Small intestine (tissue), 7 donors: ENCODE results near the gene ALDH3B2. TPM values are rescaled to one million over a fixed set of nuclear protein-coding genes. Genes with fewer than 3 reads are reported as not detected.
A peak's percentile ranks its signal among the peaks of the same experiment; 100 is the strongest.

Experiments used
- DNase-seq, 2 donors: peaks; one replicate each; pipeline versions ENCODE4 v3.0.0 to v3.0.0-alpha.2; 2013
- FAIRE-seq: peaks from 2 replicates; lab custom pipeline; 2012; peaks lifted over from hg19 to GRCh38; lab: Jason Lieb, UNC
- H3K27ac ChIP-seq, 3 donors: one replicate each; pipeline ENCODE4 v1.5.1; 2013; ENCODE audit warnings: low read length in 2 of 3, mild to moderate bottlenecking in 2 of 3, control low read depth in 1 of 3, inconsistent platforms in 1 of 3, low read depth in 1 of 3, moderate library complexity in 1 of 3
- H3K27me3 ChIP-seq, 3 donors: one replicate each; pipeline ENCODE4 v1.6.1; 2013; ENCODE audit warnings: low read length in 3 of 3, inconsistent platforms in 1 of 3; ENCODE audit not compliant: control insufficient read depth in 3 of 3, insufficient read depth in 3 of 3
- H3K36me3 ChIP-seq, 3 donors: one replicate each; pipeline ENCODE4 v1.6.1; 2013; ENCODE audit warnings: low read length in 3 of 3, inconsistent platforms in 1 of 3, low read depth in 1 of 3, mild to moderate bottlenecking in 1 of 3, moderate library complexity in 1 of 3; ENCODE audit not compliant: control insufficient read depth in 3 of 3, insufficient read depth in 2 of 3
- H3K4me1 ChIP-seq, 3 donors: one replicate each; pipeline ENCODE4 v1.6.1; 2013; ENCODE audit warnings: low read length in 2 of 3, inconsistent platforms in 1 of 3, low read depth in 1 of 3, mild to moderate bottlenecking in 1 of 3, moderate library complexity in 1 of 3; ENCODE audit not compliant: control insufficient read depth in 3 of 3, insufficient read depth in 2 of 3
- H3K4me3 ChIP-seq, 3 donors: one replicate each; pipeline ENCODE4 v1.5.1; 2013; ENCODE audit warnings: low read length in 3 of 3, control low read depth in 1 of 3, inconsistent platforms in 1 of 3, low read depth in 1 of 3, mild to moderate bottlenecking in 1 of 3, moderate library complexity in 1 of 3
- H3K9me3 ChIP-seq, 2 donors: one replicate each; pipeline ENCODE4 v1.6.1; 2013; ENCODE audit warnings: low read depth in 1 of 2, low read length in 1 of 2; ENCODE audit not compliant: control insufficient read depth in 2 of 2, insufficient read depth in 1 of 2
- WGBS, 3 donors: extraction: QIAGEN DNeasy Blood & Tissue Kit; methylation state at CpG; one replicate each; pipeline ENCODE4 v1.1.7; 2013; 5-methylcytosine and 5-hydroxymethylcytosine counted together
- polyA plus RNA-seq, 4 donors: library from polyadenylated mRNA; stranded (reverse) in 3 of 4; unstranded in 1 of 4; fragments of 200-250 nt in 3 of 4; fragments of 120-200 nt in 1 of 4; gene quantifications; one replicate each; pipeline versions ENCODE4 v1.2.1 to v1.2.3, GENCODE V29; 2013
- donor health status: healthy with polysubstance abuse.
- donor health status: control.
- donor health status: control.
- donor health status: Bipolar disorder and iron deficiency.
- donor health status: healthy.

ALDH3B2 gene
- polyA plus RNA-seq, 4 donors, result 0.03 to 0.12 TPM; not detected in 2

GRCh38 chr11:67633758-67634365, 40.6 kb downstream of the ALDH3B2 start:
- FAIRE-seq (no peak), DNase-seq (peak in 1 of 2 donors; percentile 74)
- WGBS, 3 donors, result 58 to 76% (median 63%) methylated on average over 22 of the region's 22 CpGs
- Histone ChIP-seq H3K4me1 (peaks cover 0 to 51% (median 11%) of the 10 kb centered on the region in 3 donors), H3K27me3 (no peaks in the 10 kb centered on the region), H3K27ac (peak overlapping the region; percentile 90 to 100 (median 95)), H3K36me3 (no peaks in the 10 kb centered on the region), H3K9me3 (no peaks in the 10 kb centered on the region), H3K4me3 (peak overlapping the region in 1 of 3 donors; percentile 0)

GRCh38 chr11:67632982-67633755, 41.3 kb downstream of the ALDH3B2 start:
- WGBS, 3 donors, result 80 to 89% (median 83%) methylated on average over 29 to 30 of the region's 30 CpGs
- Histone ChIP-seq H3K4me1 (peaks cover 0 to 55% (median 11%) of the 10 kb centered on the region in 3 donors), H3K27ac (peak overlapping the region; percentile 90 to 100 (median 95)), H3K27me3 (no peaks in the 10 kb centered on the region), H3K36me3 (peaks cover 0 to 6% (median 0%) of the 10 kb centered on the region in 3 donors), H3K9me3 (no peaks in the 10 kb centered on the region), H3K4me3 (peak overlapping the region in 1 of 3 donors; percentile 0)
- FAIRE-seq (no peak), DNase-seq (no peak)

GRCh38 chr11:67632175-67632981, 42.0 kb downstream of the ALDH3B2 start:
- peak overlapping the region; percentile 90 to 100 (median 95) for H3K27ac ChIP-seq
- 27 to 61% (median 34%) methylated on average over 12 of the region's 12 CpGs for WGBS, 3 donors
- H3K27me3 ChIP-seq, result no peaks in the 10 kb centered on the region

GRCh38 chr11:67631853-67632174, 42.6 kb downstream of the ALDH3B2 start:
- H3K4me1 ChIP-seq, result peaks cover 0 to 55% (median 11%) of the 10 kb centered on the region in 3 donors
- WGBS, 3 donors, result 71 to 85% (median 84%) methylated on average over 2 of the region's 2 CpGs
- no peak overlapping the region for H3K4me3 ChIP-seq
- H3K9me3 ChIP-seq, result no peaks in the 10 kb centered on the region
- DNase-seq (peak in 1 of 2 donors; percentile 47), FAIRE-seq (no peak)
- peak overlapping the region; percentile 90 to 100 (median 95) for H3K27ac ChIP-seq
- H3K27me3 ChIP-seq, result no peaks in the 10 kb centered on the region
- H3K36me3 ChIP-seq, result peaks cover 0 to 17% (median 0%) of the 10 kb centered on the region in 3 donors

More at GRCh38 chr11:67632175-67632981, 42.0 kb downstream of the ALDH3B2 start:
- no peak overlapping the region for H3K4me3 ChIP-seq
- DNase-seq, result peak; percentile 85 to 95
- H3K4me1 ChIP-seq, result peaks cover 0 to 55% (median 11%) of the 10 kb centered on the region in 3 donors
- FAIRE-seq, result no peak
- peaks cover 0 to 13% (median 0%) of the 10 kb centered on the region in 3 donors for H3K36me3 ChIP-seq
- H3K9me3 ChIP-seq, result no peaks in the 10 kb centered on the region

DNA sequence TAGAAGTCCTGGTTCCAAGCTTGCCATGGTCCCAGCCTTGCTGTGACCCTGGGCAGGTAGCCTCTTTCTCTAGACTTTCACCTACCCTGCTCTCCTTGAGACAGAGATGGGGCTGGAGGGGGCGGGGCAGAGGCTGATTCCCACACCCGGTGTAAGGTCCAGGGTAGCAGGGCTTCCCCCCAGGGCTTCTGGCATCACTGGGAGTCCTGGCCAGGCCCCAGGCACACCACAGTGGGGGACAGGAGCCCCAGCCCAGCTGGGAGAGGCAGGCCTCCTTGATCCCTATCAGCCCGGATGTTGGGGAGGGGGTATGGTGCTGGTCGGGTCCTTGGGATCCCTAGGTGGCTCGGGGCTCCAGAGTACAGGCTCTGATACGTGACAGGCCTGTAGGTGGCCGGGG, 43.0 kb downstream of the ALDH3B2 start:
- FAIRE-seq (no peak), DNase-seq (peak; percentile 72 to 77)
- no peak overlapping the region for H3K4me3 ChIP-seq
- no peaks in the 10 kb centered on the region for H3K9me3 ChIP-seq
- H3K36me3 ChIP-seq, result peaks cover 0 to 17% (median 0%) of the 10 kb centered on the region in 3 donors
- H3K4me1 ChIP-seq, result peaks cover 0 to 55% (median 11%) of the 10 kb centered on the region in 3 donors
- 53 to 70% (median 55%) methylated on average over 7 of the region's 7 CpGs for WGBS, 3 donors
- H3K27me3 ChIP-seq, result no peaks in the 10 kb centered on the region
- H3K27ac ChIP-seq, result peak overlapping the region; percentile 90 to 100 (median 95)

- peak overlapping the region; percentile 90 to 100 (median 95) for H3K27ac ChIP-seq
- 36 to 52% (median 45%) methylated on average over 16 of the region's 16 CpGs for WGBS, 3 donors
- no peak for FAIRE-seq
Observed at GRCh38 chr11:67630943-67631331, 43.5 kb downstream of the ALDH3B2 start.

DNA sequence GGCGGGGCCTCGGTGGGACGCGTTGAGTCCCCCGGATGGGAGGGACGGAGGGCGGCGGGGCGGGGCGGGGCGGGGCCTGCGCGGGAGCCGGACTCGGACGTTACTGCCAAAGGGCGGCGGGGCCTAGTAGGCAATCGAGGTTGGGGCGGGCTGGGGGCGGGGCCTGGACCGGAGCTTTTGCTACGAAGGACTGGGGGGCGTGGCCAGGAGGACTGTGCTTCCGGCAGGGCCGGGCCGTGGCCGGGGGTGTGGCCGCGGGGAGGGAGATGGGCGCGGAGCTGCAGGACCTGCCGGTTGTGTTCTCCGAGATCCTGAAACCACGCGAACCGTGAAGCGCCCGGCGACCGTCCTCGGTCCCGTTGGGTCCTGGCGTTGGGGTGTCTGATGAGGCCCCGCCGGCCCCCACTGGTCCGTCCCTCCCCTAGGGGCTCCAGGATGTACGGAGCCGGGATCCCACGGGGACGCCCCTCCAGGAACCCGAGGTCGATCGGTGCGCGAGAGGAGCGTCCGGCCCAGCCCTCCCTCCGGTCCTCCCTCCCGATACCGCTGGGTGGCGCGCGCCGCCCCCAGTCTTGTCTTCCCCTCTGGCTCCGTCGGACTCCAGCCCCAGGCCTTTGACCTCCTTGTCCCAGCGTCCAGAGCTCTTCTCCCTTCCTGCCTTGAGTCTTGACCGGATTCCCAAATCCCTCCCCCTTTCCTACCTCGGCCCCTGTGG, 44.0 kb downstream of the ALDH3B2 start:
- H3K4me3 ChIP-seq, result peak overlapping the region in 2 of 3 donors; percentile 60 to 79
- H3K27ac ChIP-seq, result peak overlapping the region; percentile 90 to 100 (median 95)
- no peaks in the 10 kb centered on the region for H3K27me3 ChIP-seq
- H3K9me3 ChIP-seq, result no peaks in the 10 kb centered on the region
- DNase-seq, result peak; percentile 98 to 99
- H3K4me1 ChIP-seq, result peaks cover 0 to 53% (median 11%) of the 10 kb centered on the region in 3 donors
- H3K36me3 ChIP-seq, result peaks cover 0 to 17% (median 0%) of the 10 kb centered on the region in 3 donors
- 1 to 2% (median 1%) methylated on average over 28 to 70 of the region's 70 CpGs for WGBS, 3 donors
- FAIRE-seq, result no peak

More at GRCh38 chr11:67630943-67631331, 43.5 kb downstream of the ALDH3B2 start:
- Histone ChIP-seq H3K4me3 (peak overlapping the region in 2 of 3 donors; percentile 60 to 79), H3K4me1 (peaks cover 0 to 55% (median 11%) of the 10 kb centered on the region in 3 donors), H3K36me3 (peaks cover 0 to 17% (median 0%) of the 10 kb centered on the region in 3 donors), H3K27me3 (no peaks in the 10 kb centered on the region), H3K9me3 (no peaks in the 10 kb centered on the region)
- DNase-seq, result no peak
